ENCODE measurements around the gene STYX.

DNA sequence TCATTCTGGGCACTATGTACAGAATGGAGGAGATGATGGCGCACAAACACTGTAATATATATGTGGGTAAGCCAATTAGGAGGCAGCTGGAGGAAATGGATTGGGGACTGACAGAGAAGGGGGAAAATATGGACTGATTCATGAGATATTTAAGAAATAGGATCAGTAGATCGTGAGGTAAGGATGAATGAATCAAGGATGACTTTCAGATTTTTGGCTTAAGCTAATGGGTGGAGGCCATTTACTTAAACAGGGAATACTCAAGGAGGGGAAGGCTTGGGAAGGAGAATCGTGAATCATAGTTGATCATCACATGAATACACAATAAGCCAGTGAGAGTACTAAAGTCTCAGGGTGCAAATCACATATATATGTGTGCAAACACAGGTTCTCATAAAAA is 72.6 kb downstream of the STYX start:
- TF ChIP-seq, protein P1, sequence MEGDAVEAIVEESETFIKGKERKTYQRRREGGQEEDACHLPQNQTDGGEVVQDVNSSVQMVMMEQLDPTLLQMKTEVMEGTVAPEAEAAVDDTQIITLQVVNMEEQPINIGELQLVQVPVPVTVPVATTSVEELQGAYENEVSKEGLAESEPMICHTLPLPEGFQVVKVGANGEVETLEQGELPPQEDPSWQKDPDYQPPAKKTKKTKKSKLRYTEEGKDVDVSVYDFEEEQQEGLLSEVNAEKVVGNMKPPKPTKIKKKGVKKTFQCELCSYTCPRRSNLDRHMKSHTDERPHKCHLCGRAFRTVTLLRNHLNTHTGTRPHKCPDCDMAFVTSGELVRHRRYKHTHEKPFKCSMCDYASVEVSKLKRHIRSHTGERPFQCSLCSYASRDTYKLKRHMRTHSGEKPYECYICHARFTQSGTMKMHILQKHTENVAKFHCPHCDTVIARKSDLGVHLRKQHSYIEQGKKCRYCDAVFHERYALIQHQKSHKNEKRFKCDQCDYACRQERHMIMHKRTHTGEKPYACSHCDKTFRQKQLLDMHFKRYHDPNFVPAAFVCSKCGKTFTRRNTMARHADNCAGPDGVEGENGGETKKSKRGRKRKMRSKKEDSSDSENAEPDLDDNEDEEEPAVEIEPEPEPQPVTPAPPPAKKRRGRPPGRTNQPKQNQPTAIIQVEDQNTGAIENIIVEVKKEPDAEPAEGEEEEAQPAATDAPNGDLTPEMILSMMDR (IDR thresholded peaks at IDR 0.05) = no peak
- no peak for TF ChIP-seq POLR2A (IDR thresholded peaks at IDR 0.05)
